Caco-2 (cell line): Measurements from ENCODE around the gene CMBL. TPM values are rescaled to one million over a fixed set of nuclear protein-coding genes. Genes with fewer than 3 reads are reported as not detected.

Experiments
- BruUV-seq: library from RNA; stranded (reverse); fragments of 400-500 nt; replicated peaks from 2 replicates; lab custom pipeline; 2021; lab: Mats Ljungman, UMichigan
- CTCF ChIA-PET: fragments of 300-600 bp; sonication (Branson Sonifier 250); formaldehyde crosslinking; loops from one replicate; lab custom pipeline; 2022; ENCODE audit warnings: antibody characterized with exemption; lab: Charles Lee
- POLR2A ChIA-PET: fragments of 300-600 bp; sonication (Branson Sonifier 250); formaldehyde crosslinking; loops from one replicate; lab custom pipeline; 2022; ENCODE audit warnings: antibody characterized with exemption; lab: Charles Lee
- DNase-seq, 2 experiments: peaks; one replicate each; pipeline versions ENCODE4 v3.0.0 to v3.0.0-alpha.2; 2020 to 2022
- H3K27me3 ChIP-seq: replicated peaks from 2 replicates; pipeline ENCODE4 v1.6.0; 2011; ENCODE audit warnings: low read length; ENCODE audit not compliant: control insufficient read depth, insufficient read depth
- H3K36me3 ChIP-seq: 2 replicates; pipeline ENCODE4 v1.5.1; 2011; ENCODE audit warnings: low read length; ENCODE audit not compliant: control insufficient read depth, insufficient read depth
- H3K4me1 ChIP-seq: fragments of 250-450 bp; sonication (Bioruptor Pico); 2 replicates; pipeline ENCODE4 v1.5.1; 2020; ENCODE audit warnings: mild to moderate bottlenecking
- H3K4me3 ChIP-seq: 2 replicates; pipeline ENCODE4 v1.5.1; 2011; ENCODE audit warnings: low read depth, mild to moderate bottlenecking, control low read depth, low read length
- H3K9me3 ChIP-seq: fragments of 250-450 bp; sonication (Bioruptor Pico); 2 replicates; pipeline ENCODE4 v1.5.1; 2020; ENCODE audit warnings: mild to moderate bottlenecking, moderate library complexity
- H3K27ac Mint-ChIP-seq: one replicate; pipeline ENCODE4 v1.8.0; 2022; ENCODE audit warnings: mixed read lengths; ENCODE audit not compliant: unreplicated experiment
- H3K27me3 Mint-ChIP-seq: one replicate; pipeline ENCODE4 v1.8.0; 2022; ENCODE audit warnings: mixed read lengths; ENCODE audit not compliant: insufficient read depth, unreplicated experiment
- H3K36me3 Mint-ChIP-seq: one replicate; pipeline ENCODE4 v1.8.0; 2022; ENCODE audit warnings: mild to moderate bottlenecking, mixed read lengths; ENCODE audit not compliant: insufficient read depth, unreplicated experiment
- H3K4me1 Mint-ChIP-seq: one replicate; pipeline ENCODE4 v1.8.0; 2022; ENCODE audit warnings: low read depth, mixed read lengths; ENCODE audit not compliant: unreplicated experiment
- H3K4me3 Mint-ChIP-seq: one replicate; pipeline ENCODE4 v1.8.0; 2022; ENCODE audit warnings: mild to moderate bottlenecking, moderate library complexity, mixed read lengths; ENCODE audit not compliant: unreplicated experiment
- H3K9me3 Mint-ChIP-seq: one replicate; pipeline ENCODE4 v1.8.0; 2022; ENCODE audit warnings: mixed read lengths; ENCODE audit not compliant: unreplicated experiment
- CTCF ChIP-seq, 2 experiments: fragments of 200-600 bp in 1 of 2; IDR thresholded peaks; 1 replicate in 1 of 2; 2 replicates in 1 of 2; pipeline versions ENCODE4 v1.5.1 to v1.8.0; 2011 to 2022; ENCODE audit warnings: antibody characterized with exemption in 1 of 2, control low read depth in 1 of 2, inconsistent platforms in 1 of 2, low read depth in 1 of 2, low read length in 1 of 2, mild to moderate bottlenecking in 1 of 2, moderate library complexity in 1 of 2; ENCODE audit not compliant: insufficient read depth in 1 of 2, severe bottlenecking in 1 of 2, unreplicated experiment in 1 of 2
- intact Hi-C: fragments of 100-400 bp; cut with micrococcal nuclease; formaldehyde crosslinking; loops from one replicate; pipeline ENCODE4 v1.10.0; 2022; ENCODE audit not compliant: unreplicated experiment
- total RNA-seq: library from RNA; stranded (reverse); gene quantifications from 2 replicates; pipeline ENCODE4 v1.2.3, GENCODE V29; 2022

Gene CMBL
- total RNA-seq, 1 experiment from 2014 or later, result 18.4 TPM

- POLR2A ChIA-PET, result interaction anchor here (0.6 kb wide), 1 partner anchor 13 kb away, joined by 3 read pairs; no protein-coding TSS in a partner anchor
- no peak overlapping the region for H3K27ac Mint-ChIP-seq
Observed at GRCh38 chr5:10319202-10319851, 11.6 kb upstream of the CMBL start.

GRCh38 chr5:10317825-10318682 is 10.4 kb upstream of the CMBL start:
- Mint-ChIP-seq H3K27me3 (no peaks in the 10 kb centered on the region), H3K36me3 (no peaks in the 10 kb centered on the region), H3K9me3 (no peaks in the 10 kb centered on the region), H3K4me3 (no peak overlapping the region), H3K27ac (no peak overlapping the region), H3K4me1 (no peaks in the 10 kb centered on the region)
- no peak for DNase-seq
- H3K4me3 ChIP-seq, result no peak overlapping the region
- intact Hi-C loops, result no loop called here
- no peaks in the 10 kb centered on the region for H3K9me3 ChIP-seq
- POLR2A ChIA-PET, result no interaction called here
- H3K36me3 ChIP-seq, result no peaks in the 10 kb centered on the region
- no TSS peak for BruUV-seq
- no peaks in the 10 kb centered on the region for H3K4me1 ChIP-seq
- no peak for TF ChIP-seq CTCF (IDR thresholded peaks at IDR 0.05; ENCODE audit: insufficient read depth in 1 of 2, low read depth in 1 of 2, low read length in 1 of 2, severe bottlenecking in 1 of 2, unreplicated experiment in 1 of 2)
- H3K27me3 ChIP-seq, result no peaks in the 10 kb centered on the region
- CTCF ChIA-PET, result no interaction called here

More at GRCh38 chr5:10319202-10319851, 11.6 kb upstream of the CMBL start:
- intact Hi-C loops, result no loop called here
- peak in 1 of 2 experiments; percentile 6 for TF ChIP-seq CTCF (IDR thresholded peaks at IDR 0.05; ENCODE audit: insufficient read depth in 1 of 2, low read depth in 1 of 2, low read length in 1 of 2, severe bottlenecking in 1 of 2, unreplicated experiment in 1 of 2)
- Histone ChIP-seq H3K4me3 (no peak overlapping the region), H3K4me1 (no peaks in the 10 kb centered on the region), H3K27me3 (no peaks in the 10 kb centered on the region), H3K9me3 (no peaks in the 10 kb centered on the region), H3K36me3 (no peaks in the 10 kb centered on the region)
- CTCF ChIA-PET, result interaction anchor here (0.6 kb wide), 1 partner anchor 121 kb away, joined by 3 read pairs; no protein-coding TSS in a partner anchor
- no peaks in the 10 kb centered on the region for H3K9me3 Mint-ChIP-seq
- no peaks in the 10 kb centered on the region for H3K36me3 Mint-ChIP-seq
- no TSS peak for BruUV-seq
- no peaks in the 10 kb centered on the region for H3K4me1 Mint-ChIP-seq
- H3K4me3 Mint-ChIP-seq, result no peak overlapping the region
- DNase-seq, result no peak
- no peaks in the 10 kb centered on the region for H3K27me3 Mint-ChIP-seq

GRCh38 chr5:10315824-10316509 is 8.3 kb upstream of the CMBL start:
- intact Hi-C loops, result no loop called here
- POLR2A ChIA-PET, result no interaction called here
- BruUV-seq, result no TSS peak
- Mint-ChIP-seq H3K9me3 (no peaks in the 10 kb centered on the region), H3K27me3 (no peaks in the 10 kb centered on the region), H3K36me3 (no peaks in the 10 kb centered on the region), H3K27ac (no peak overlapping the region), H3K4me3 (no peak overlapping the region), H3K4me1 (no peaks in the 10 kb centered on the region)
- no peaks in the 10 kb centered on the region for H3K4me1 ChIP-seq
- DNase-seq, result no peak
- H3K27me3 ChIP-seq, result no peaks in the 10 kb centered on the region
- no peaks in the 10 kb centered on the region for H3K9me3 ChIP-seq
- no peak overlapping the region for H3K4me3 ChIP-seq
- CTCF ChIA-PET, result no interaction called here
- no peaks in the 10 kb centered on the region for H3K36me3 ChIP-seq
- no peak for TF ChIP-seq CTCF (IDR thresholded peaks at IDR 0.05; ENCODE audit: insufficient read depth in 1 of 2, low read depth in 1 of 2, low read length in 1 of 2, severe bottlenecking in 1 of 2, unreplicated experiment in 1 of 2)
